GM21737 (cell line): ENCODE data around the gene MCF2L2.
A peak's percentile ranks its signal among the peaks of the same experiment; 100 is the strongest.

Experiments used
- ATAC-seq: cut with Tn5 transposase; IDR thresholded peaks from one replicate; pipeline ENCODE4 v1.9.1; 2021; ENCODE audit warnings: mild to moderate bottlenecking, moderate library complexity; ENCODE audit not compliant: unreplicated experiment

MCF2L2 gene

GRCh38 chr3:183298701-183299153 is 129.7 kb downstream of the MCF2L2 start:
- ATAC-seq, result no peak

- ATAC-seq, result no peak
Observed at GRCh38 chr3:183296944-183297343, 131.5 kb downstream of the MCF2L2 start.

- no peak for ATAC-seq
Observed at GRCh38 chr3:183295211-183295610, 133.2 kb downstream of the MCF2L2 start.

GRCh38 chr3:183293966-183294365 is 134.5 kb downstream of the MCF2L2 start:
- ATAC-seq, result no peak

- no peak for ATAC-seq
Observed at GRCh38 chr3:183291497-183292031, 136.9 kb downstream of the MCF2L2 start.

- ATAC-seq, result no peak
Observed at GRCh38 chr3:183290216-183290615, 138.2 kb downstream of the MCF2L2 start.

- ATAC-seq, result no peak
Observed at GRCh38 chr3:183288117-183288516, 140.3 kb downstream of the MCF2L2 start.

GRCh38 chr3:183287301-183287971 is 141.0 kb downstream of the MCF2L2 start:
- ATAC-seq, result no peak

- peak; percentile 98 for ATAC-seq
Observed at GRCh38 chr3:183285828-183286457, 142.5 kb downstream of the MCF2L2 start.

- no peak for ATAC-seq
Observed at GRCh38 chr3:183285318-183285717, 143.1 kb downstream of the MCF2L2 start.

- ATAC-seq, result no peak
Observed at GRCh38 chr3:183284570-183284969, 143.8 kb downstream of the MCF2L2 start.

- ATAC-seq, result no peak
Observed at GRCh38 chr3:183283886-183284285, 144.5 kb downstream of the MCF2L2 start.

- no peak for ATAC-seq
Observed at GRCh38 chr3:183281126-183281797, 147.2 kb downstream of the MCF2L2 start.

- no peak for ATAC-seq
Observed at GRCh38 chr3:183279371-183279770, 149.0 kb downstream of the MCF2L2 start.

- no peak for ATAC-seq
Observed at GRCh38 chr3:183278479-183279088, 149.8 kb downstream of the MCF2L2 start.

- ATAC-seq, result no peak
Observed at GRCh38 chr3:183277260-183277659, 151.2 kb downstream of the MCF2L2 start.

GRCh38 chr3:183275937-183276336 is 152.5 kb downstream of the MCF2L2 start:
- no peak for ATAC-seq

GRCh38 chr3:183275418-183275817 is 153.0 kb downstream of the MCF2L2 start:
- ATAC-seq, result no peak

GRCh38 chr3:183274609-183275008 is 153.8 kb downstream of the MCF2L2 start:
- no peak for ATAC-seq

GRCh38 chr3:183272791-183273190 is 155.6 kb downstream of the MCF2L2 start:
- ATAC-seq, result no peak

- ATAC-seq, result no peak
Observed at GRCh38 chr3:183272142-183272541, 156.3 kb downstream of the MCF2L2 start.
